Ovary (tissue), 9 donors: ENCODE results near the gene ACTL7B. TPM values are rescaled to one million over a fixed set of nuclear protein-coding genes. Genes with fewer than 3 reads are reported as not detected.
"Not testable (repeated sequence)": the region's sequence is repeated elsewhere in the genome, so short reads cannot be mapped to it uniquely, and the experiment has no call there.

ENCODE experiments used
- DNase-seq, 5 donors: peaks; one replicate each; pipeline ENCODE4 v3.0.0-alpha.2; 2019 to 2020
- H3K27ac ChIP-seq, 2 donors: fragments of 200-600 bp; one replicate each; pipeline versions ENCODE4 v1.5.1 to v1.8.0; 2019 to 2022
- H3K27me3 ChIP-seq: fragments of 200-600 bp; one replicate; pipeline ENCODE4 v1.8.0; 2022
- H3K36me3 ChIP-seq: fragments of 200-600 bp; sonication (generic); one replicate; pipeline ENCODE4 v1.5.1; 2019
- H3K4me1 ChIP-seq: one replicate; pipeline ENCODE4 v1.8.1; 2013; ENCODE audit warnings: mild to moderate bottlenecking, moderate library complexity; ENCODE audit not compliant: insufficient read depth
- H3K4me3 ChIP-seq: fragments of 200-600 bp; sonication (generic); one replicate; pipeline ENCODE4 v1.5.1; 2017
- H3K9me3 ChIP-seq, 2 donors: fragments of 200-600 bp in 1 of 2; sonication (generic) in 1 of 2; one replicate each; pipeline versions ENCODE4 v1.5.1 to v1.8.1; 2013 to 2019; ENCODE audit warnings: mild to moderate bottlenecking in 1 of 2, moderate library complexity in 1 of 2
- EP300 ChIP-seq: sonication (generic); formaldehyde crosslinking; IDR thresholded peaks from one replicate; pipeline ENCODE4 v1.6.1; 2017; ENCODE audit warnings: antibody characterized with exemption
- POLR2A ChIP-seq: fragments of 450-650 bp; IDR thresholded peaks from one replicate; pipeline ENCODE4 v1.6.1; 2017; ENCODE audit warnings: antibody characterized with exemption, mild to moderate bottlenecking, moderate library complexity
- WGBS, 3 donors: extraction: QIAGEN DNeasy Blood & Tissue Kit in 1 of 3; methylation state at CpG; one replicate each; pipeline versions ENCODE4 v1.1.5 to v1.1.7; 2013 to 2017; 5-methylcytosine and 5-hydroxymethylcytosine counted together
- intact Hi-C, 4 donors: fragments of 100-400 bp; cut with DNase I; formaldehyde crosslinking; loops; one replicate each; pipeline versions ENCODE4 v1.11.0 to v1.15.1; 2022 to 2023
- polyA plus RNA-seq, 2 donors: library from polyadenylated mRNA; stranded (reverse); fragments of 200-250 nt in 1 of 2; fragments of 350-450 nt in 1 of 2; fragmentation: Illumina TruSeq in 1 of 2; extraction: RNeasy Lipid Tissue Mini Kit (QIAGEN cat#74804) in 1 of 2; gene quantifications; one replicate each; pipeline ENCODE4 v1.2.3, GENCODE V29; 2013 to 2014
- total RNA-seq, 7 donors: library from RNA; depleted of rRNA in 2 of 7; stranded (reverse); fragments of >200 nt in 2 of 7; fragmentation: NEBNext Ultra II Directional in 3 of 7; extraction: Animal tissue kit (Norgen Biotek cat#: 25700) in 3 of 7; gene quantifications; one replicate each; pipeline versions ENCODE4 v1.1.0 to v1.2.4, GENCODE V29; 2016 to 2023
- TF ChIP-seq, protein P1 (sequence below), 3 donors: fragments of 450-650 bp in 2 of 3; fragments of 200-600 bp in 1 of 3; IDR thresholded peaks; one replicate each; pipeline versions ENCODE4 v1.5.1 to v1.8.0; 2016 to 2022; ENCODE audit warnings: antibody characterized with exemption in 3 of 3, mild to moderate bottlenecking in 1 of 3
- donor health status: DM: no; HTN: no; CAD: no; lungs with moderate emphysema.
- donor health status: DM: no; HTN: no; CAD: no.
- donor health status: Bipolar disorder and iron deficiency.
- donor health status: DM: yes; HTN: yes; CAD: no.
- donor health status: DM: no; HTN: no; CAD: no.
- donor health status: DM: yes; HTN: yes; CAD: no.

ACTL7B gene
- total and polyA plus RNA-seq, 9 donors: 0.10 to 0.17 (median 0.15) TPM; not detected in 6

DNA sequence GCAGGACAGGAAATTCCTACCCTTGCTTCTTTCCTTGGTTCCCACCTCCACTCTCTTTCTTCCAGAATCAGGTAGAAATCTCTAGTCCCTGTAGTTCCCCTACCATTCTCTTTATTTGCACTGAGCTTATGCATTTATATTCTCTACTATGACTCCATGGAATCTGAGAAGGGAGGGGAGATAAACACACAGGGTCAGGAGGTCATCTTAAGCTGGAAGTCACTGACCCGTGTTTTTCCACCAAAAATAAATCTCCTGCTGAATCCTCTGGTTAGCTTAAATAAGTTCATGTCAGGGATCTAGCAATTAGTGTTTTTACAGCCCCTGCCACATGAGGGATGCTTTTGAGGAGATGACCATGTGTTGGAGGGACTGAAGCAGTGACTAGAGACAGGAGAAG lies 3.7 kb downstream of the ACTL7B start:
- intact Hi-C loops: no loop called here
- peaks cover 5% of the 10 kb centered on the region for H3K4me1 ChIP-seq
- no peak overlapping the region for H3K27ac ChIP-seq
- no peaks in the 10 kb centered on the region for H3K27me3 ChIP-seq
- TF ChIP-seq, protein P1, sequence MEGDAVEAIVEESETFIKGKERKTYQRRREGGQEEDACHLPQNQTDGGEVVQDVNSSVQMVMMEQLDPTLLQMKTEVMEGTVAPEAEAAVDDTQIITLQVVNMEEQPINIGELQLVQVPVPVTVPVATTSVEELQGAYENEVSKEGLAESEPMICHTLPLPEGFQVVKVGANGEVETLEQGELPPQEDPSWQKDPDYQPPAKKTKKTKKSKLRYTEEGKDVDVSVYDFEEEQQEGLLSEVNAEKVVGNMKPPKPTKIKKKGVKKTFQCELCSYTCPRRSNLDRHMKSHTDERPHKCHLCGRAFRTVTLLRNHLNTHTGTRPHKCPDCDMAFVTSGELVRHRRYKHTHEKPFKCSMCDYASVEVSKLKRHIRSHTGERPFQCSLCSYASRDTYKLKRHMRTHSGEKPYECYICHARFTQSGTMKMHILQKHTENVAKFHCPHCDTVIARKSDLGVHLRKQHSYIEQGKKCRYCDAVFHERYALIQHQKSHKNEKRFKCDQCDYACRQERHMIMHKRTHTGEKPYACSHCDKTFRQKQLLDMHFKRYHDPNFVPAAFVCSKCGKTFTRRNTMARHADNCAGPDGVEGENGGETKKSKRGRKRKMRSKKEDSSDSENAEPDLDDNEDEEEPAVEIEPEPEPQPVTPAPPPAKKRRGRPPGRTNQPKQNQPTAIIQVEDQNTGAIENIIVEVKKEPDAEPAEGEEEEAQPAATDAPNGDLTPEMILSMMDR (IDR thresholded peaks at IDR 0.05): no peak
- TF ChIP-seq EP300: no peak
- TF ChIP-seq POLR2A: no peak
- H3K9me3 ChIP-seq: no peaks in the 10 kb centered on the region
- WGBS, 3 donors: 4 to 24% (median 17%) methylated on average over 1 of the region's 1 CpG
- no peak overlapping the region for H3K4me3 ChIP-seq
- H3K36me3 ChIP-seq: no peaks in the 10 kb centered on the region
- no peak for DNase-seq

- intact Hi-C loops: no loop called here
- WGBS, 3 donors: 80 to 88% (median 86%) methylated on average over 3 of the region's 3 CpGs
Observed at GRCh38 chr9:108851138-108851537, 4.6 kb downstream of the ACTL7B start.

DNA sequence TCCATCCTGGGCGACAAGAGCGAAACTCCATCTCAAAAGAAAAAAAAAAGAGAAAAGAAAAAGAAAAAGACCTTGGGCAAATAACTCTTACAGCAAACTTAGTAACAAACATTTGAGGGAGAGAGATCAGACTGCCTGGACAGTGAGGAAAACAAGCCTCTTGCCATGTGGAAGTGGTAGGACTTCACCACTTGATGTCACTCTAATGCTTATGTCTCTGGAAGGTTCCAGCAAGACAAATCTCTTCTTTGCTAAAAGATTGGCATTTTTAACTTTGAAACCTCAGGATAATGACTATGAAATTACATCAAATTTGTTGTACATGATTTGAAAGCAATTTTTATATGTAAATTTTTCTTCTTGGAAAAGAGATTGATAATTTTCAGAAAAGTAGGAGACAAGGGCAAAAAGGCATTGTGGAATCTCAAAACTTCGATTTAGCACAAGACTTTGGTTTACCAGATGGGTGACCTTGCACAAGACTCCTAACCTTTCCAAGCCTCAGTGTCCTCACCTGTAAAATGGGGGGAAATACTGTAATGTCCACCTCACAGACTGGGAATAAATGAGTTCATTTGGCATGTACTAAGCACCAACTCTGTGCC lies 5.4 kb downstream of the ACTL7B start:
- DNase-seq: no peak
- intact Hi-C loops: no loop called here
- no peak overlapping the region for H3K27ac ChIP-seq
- 67 to 92% (median 86%) methylated on average over 3 of the region's 3 CpGs for WGBS, 3 donors
- TF ChIP-seq POLR2A (no peak), EP300 (no peak)
- TF ChIP-seq, protein P1 (IDR thresholded peaks at IDR 0.05): no peak
- H3K27me3 ChIP-seq: no peaks in the 10 kb centered on the region
- H3K4me1 ChIP-seq: peaks cover 5% of the 10 kb centered on the region
- H3K4me3 ChIP-seq: no peak overlapping the region
- H3K9me3 ChIP-seq: no peaks in the 10 kb centered on the region
- no peaks in the 10 kb centered on the region for H3K36me3 ChIP-seq

More at GRCh38 chr9:108851138-108851537, 4.6 kb downstream of the ACTL7B start:
- H3K36me3 ChIP-seq: no peaks in the 10 kb centered on the region
- peaks cover 5% of the 10 kb centered on the region for H3K4me1 ChIP-seq
- H3K4me3 ChIP-seq: no peak overlapping the region
- TF ChIP-seq EP300: no peak
- TF ChIP-seq, protein P1 (IDR thresholded peaks at IDR 0.05): no peak
- no peaks in the 10 kb centered on the region for H3K9me3 ChIP-seq
- no peaks in the 10 kb centered on the region for H3K27me3 ChIP-seq
- no peak overlapping the region for H3K27ac ChIP-seq
- DNase-seq: no peak

GRCh38 chr9:108848296-108848695 lies 7.5 kb downstream of the ACTL7B start:
- H3K27me3 ChIP-seq, H3K9me3 ChIP-seq, DNase-seq, H3K4me1 ChIP-seq, H3K4me3 ChIP-seq, H3K36me3 ChIP-seq, H3K27ac ChIP-seq, intact Hi-C loops: not testable (repeated sequence)
- 95 to 96% (median 96%) methylated on average over 8 of the region's 8 CpGs for WGBS, 3 donors

- H3K4me3 ChIP-seq: no peak overlapping the region
- no peaks in the 10 kb centered on the region for H3K9me3 ChIP-seq
- DNase-seq: no peak
- no peaks in the 10 kb centered on the region for H3K27me3 ChIP-seq
- 86 to 88% (median 88%) methylated on average over 2 of the region's 2 CpGs for WGBS, 3 donors
- intact Hi-C loops: no loop called here
- TF ChIP-seq POLR2A: no peak
- no peak for TF ChIP-seq EP300
- TF ChIP-seq, protein P1 (IDR thresholded peaks at IDR 0.05): no peak
- H3K4me1 ChIP-seq: peaks cover 3% of the 10 kb centered on the region
- no peak overlapping the region for H3K27ac ChIP-seq
- H3K36me3 ChIP-seq: no peaks in the 10 kb centered on the region
Observed at GRCh38 chr9:108845947-108846346, 9.8 kb downstream of the ACTL7B start.
